Stimulated activated CD4-positive, alpha-beta T cell treated with anti-CD3 and anti-CD28 coated beads, Interleukin-1b, Interleukin-23, amount 100 ng/mL, for 1 hour (primary cell): ENCODE results near the gene TACC3.

Experiments
- DNase-seq, 2 donors: peaks; one replicate each; pipeline ENCODE4 v3.0.0-alpha.2; 2020; ENCODE audit warnings: low read depth in 2 of 2

TACC3 gene

DNA sequence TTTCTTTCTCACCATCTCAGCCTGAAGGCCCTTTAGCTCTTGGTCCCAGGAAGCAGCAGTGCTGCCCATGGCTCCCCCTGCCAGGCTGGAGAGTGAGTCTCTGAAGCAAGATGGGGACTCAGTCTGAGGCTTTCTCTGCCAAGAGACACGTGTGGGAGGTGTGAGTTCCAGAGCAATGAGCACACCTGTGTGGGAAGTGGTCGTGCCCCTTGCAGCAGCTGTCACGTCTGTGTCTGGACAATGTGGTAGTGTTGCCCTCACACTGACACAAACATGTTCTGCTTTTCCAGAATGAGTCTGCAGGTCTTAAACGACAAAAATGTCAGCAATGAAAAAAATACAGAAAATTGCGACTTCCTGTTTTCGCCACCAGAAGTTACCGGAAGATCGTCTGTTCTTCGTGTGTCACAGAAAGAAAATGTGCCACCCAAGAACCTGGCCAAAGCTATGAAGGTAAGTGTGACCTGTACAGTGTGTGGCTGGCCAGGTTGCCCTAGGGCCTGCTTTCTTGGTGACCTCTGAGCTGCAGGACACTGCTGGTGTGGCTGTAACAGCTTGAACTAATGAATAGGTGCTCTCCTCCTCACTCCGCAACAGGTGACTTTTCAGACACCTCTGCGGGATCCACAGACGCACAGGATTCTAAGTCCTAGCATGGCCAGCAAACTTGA is 1.9 kb downstream of the TACC3 start:
- DNase-seq, result no peak

DNA sequence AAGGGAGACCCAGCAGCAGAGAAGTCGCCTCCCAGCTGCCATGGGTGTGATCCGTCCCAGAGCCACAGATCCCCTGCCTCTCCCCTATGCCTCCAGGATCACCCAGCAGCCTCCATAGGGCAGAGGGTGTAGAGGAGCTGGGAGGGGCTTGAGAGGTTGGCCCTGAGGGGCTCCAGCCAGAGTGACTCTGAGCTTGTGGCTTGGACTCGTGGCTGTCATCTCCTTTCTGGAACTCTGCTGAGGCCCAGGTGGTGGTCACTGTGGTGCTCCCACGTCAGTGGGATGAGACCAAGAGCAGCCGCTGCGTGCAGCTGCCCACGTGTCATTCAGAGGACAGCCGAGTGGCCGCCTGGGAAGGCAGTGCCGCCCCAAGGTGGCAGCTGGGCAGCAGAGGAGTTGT is 4.2 kb downstream of the TACC3 start:
- DNase-seq, result no peak

DNA sequence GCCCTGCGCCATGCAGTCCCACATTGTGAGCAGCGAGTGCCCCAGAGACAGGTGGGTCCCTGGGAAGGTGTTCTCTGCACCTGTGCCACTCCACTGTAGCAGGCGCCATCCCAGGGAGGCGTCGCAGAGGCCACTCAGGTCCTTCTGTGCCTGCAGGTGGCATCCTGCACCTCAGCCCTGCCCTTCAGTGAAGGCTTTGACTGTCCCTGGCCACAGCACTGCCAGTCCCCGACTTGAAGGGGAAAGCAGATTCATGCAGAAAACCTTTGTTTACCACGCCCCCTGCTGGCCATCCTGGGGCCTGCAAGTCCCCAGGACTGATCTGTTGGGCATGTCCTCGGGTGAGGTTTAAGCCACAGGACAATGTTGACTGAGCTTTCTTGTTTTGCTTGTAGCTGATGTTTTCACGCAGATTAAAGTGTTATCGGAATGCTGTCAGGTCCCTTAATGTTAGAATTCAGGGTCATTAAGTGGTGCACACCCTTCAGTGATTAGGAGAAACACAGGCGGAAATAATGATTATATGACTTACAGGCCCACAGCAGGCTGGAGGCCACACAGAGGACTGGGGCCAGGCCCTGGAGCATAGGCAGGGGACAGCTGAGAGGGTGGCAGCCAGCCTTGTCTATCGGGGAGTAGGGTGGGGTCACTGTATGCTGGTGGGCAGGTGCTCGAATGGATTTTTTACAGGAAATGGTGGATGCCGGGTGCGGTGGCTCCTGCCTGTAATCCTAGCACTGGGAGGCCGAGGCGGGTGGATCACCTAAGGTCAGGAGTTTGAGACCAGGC is 5.0 kb downstream of the TACC3 start:
- peak; percentile 79 to 93 for DNase-seq

DNA sequence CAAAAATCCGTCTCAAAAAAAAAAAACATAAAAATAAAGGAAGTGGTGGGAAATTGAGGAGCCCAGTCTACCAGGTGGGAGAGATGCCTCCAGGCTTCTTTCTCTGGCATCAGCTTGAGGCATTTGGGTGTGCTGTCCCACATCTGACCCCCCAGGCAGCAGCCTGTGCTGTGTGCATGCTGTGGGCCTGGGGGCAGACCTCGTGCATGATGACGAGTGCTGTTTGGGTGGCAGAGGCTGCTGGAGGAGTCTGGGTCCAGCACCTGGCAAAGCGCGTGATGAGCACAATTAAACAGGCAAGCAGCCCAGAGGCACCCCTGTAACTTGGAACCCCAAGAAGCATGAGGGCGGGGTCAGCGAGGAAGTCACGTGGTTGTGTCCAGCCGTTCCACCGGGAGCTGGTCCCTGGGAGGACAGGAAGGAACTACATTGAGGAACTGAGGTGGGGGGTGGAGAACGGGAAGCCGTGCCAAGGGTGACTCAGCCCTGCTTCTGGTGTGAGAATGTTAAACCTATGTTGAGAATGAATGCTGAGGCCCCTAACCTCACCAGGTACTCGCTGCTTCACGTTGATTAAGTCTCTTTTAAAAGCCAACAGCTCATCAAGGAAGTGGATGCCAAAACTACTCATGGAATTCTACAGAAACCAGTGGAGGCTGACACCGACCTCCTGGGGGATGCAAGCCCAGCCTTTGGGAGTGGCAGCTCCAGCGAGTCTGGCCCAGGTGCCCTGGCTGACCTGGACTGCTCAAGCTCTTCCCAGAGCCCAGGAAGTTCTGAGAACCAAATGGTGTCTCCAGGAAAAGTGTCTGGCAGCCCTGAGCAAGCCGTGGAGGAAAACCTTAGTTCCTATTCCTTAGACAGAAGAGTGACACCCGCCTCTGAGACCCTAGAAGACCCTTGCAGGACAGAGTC is 6.1 kb downstream of the TACC3 start:
- DNase-seq, result no peak

DNA sequence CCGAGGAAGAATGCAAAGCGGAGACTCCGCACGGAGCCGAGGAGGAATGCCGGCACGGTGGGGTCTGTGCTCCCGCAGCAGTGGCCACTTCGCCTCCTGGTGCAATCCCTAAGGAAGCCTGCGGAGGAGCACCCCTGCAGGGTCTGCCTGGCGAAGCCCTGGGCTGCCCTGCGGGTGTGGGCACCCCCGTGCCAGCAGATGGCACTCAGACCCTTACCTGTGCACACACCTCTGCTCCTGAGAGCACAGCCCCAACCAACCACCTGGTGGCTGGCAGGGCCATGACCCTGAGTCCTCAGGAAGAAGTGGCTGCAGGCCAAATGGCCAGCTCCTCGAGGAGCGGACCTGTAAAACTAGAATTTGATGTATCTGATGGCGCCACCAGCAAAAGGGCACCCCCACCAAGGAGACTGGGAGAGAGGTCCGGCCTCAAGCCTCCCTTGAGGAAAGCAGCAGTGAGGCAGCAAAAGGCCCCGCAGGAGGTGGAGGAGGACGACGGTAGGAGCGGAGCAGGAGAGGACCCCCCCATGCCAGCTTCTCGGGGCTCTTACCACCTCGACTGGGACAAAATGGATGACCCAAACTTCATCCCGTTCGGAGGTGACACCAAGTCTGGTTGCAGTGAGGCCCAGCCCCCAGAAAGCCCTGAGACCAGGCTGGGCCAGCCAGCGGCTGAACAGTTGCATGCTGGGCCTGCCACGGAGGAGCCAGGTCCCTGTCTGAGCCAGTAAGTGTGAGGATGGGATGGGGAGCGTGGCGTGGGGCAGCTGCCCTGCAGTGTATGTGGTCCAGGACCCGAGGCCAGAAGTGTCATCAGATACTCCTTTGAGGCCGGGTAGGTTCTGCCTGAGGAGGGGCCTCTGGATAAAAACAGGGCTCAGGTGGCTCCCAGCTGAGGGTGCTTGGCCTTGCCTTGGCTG is 7.0 kb downstream of the TACC3 start:
- DNase-seq, result no peak

DNA sequence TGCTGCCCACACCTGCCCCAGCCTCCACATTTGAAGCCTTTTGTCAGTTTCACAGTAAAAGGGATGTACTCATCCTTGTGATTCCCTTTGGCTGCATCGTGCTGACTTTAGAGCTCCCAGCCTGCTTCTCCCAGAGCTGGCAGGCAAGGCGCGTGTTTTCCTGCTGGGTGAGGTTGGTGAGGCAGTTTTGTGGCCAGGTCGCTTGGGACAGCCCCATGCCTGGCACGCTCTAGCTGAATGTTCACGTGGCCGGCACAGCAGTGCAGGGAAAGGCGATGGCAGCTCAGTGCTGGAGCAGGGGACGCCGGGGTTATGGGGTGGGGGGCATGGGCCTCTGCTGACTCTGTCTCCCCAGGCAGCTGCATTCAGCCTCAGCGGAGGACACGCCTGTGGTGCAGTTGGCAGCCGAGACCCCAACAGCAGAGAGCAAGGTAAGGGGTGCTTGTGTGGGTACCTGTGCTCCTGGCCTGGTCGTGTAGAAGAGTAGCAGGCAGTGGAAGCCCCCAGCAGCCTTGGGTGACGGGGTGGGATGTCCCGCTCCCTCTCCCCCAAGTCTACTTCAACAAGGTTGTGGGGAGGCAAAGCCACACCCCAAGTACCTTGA is 9.3 kb downstream of the TACC3 start:
- DNase-seq, result no peak

DNA sequence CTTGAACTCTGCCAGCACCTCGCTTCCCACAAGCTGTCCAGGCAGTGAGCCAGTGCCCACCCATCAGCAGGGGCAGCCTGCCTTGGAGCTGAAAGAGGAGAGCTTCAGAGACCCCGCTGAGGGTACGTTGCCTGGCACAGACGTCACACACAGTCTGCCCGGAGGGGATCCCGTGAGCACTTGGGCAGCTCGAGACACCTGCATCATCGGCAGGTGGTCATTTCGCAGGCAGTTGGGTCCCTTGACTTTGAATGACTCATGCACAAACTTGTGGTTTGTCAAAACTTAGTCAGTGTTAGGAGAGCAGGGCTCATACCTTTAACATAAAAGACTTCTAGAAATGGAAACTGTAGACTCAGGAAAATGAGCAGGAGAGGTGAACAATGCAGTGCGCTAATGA is 9.9 kb downstream of the TACC3 start:
- DNase-seq, result no peak

DNA sequence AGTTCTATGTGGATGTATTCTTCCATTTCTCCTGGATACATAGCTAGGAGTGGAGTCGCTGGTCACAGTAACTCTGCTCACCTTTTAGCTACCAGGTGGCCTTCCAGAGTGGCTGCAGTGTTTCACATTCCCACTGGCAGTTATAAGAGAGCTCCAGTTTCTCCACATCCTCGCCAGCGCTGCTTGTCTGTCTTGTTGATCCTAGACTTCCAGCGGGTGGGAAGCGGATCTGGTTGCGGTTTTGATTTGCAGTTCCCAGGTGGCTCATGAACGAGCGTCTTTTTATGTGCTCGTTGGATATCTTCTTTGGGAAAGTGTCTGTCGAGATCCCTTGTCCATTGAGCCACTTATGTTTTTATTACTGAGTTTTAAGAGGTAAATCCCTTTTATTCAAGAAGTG is 11.6 kb downstream of the TACC3 start:
- DNase-seq, result no peak

DNA sequence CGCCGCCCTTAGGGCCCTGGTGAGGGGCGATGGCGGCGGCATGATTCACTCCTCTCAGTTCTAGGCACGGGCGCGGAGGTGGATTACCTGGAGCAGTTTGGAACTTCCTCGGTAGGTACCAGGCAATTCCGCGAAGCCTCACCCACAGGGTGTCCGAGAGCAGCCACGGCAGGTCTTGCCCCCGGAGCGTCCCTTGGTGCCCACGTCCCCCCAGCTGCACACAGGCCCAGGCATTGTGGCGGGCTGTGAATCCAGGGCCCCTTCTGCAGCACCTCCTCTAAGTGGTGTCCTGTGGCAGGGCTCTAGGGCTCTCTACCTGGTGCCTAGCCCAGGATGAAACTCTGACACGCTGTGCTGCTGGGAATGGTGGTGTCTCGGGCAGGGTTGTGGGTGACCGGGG is 13.9 kb downstream of the TACC3 start:
- DNase-seq, result no peak

DNA sequence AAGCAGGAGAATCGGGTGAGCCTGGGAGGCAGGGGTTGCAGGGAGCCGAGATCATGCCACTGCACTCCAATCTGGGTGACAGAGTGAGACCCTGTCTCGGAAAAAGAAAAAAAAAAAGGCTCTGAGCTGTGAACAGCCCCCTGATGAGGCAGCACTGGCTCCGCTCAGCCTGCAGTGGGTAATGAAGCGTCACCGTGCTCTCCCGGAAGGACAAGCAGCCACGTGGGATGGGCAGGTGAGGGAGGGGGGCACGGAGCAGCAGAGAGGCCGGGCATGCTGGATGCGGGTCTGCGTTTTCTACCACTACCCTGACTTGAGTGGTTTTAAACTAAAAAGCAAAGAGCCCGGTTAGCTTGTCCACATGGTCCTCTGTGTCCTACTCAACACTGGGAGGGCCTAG is 15.5 kb downstream of the TACC3 start:
- DNase-seq, result no peak

DNA sequence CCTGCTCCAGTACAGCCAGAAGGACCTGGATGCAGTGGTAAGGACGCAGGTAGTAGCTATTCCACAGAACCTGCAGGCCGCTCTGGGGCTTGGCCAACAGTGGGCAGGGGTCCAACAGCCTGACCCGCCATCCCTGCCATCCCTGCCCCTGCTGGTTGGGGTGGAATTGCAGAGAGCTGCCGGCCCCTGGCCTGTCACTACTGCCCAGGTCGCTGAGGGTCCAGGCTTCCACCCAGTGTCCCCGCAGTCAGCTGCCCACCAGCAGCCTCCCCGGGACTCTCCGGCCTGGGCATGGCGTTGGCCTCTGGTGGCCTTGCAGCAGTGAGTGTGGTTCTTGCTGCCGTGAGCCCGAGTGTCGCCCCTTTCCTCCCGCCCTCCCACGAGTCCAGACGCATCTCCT is 16.3 kb downstream of the TACC3 start:
- DNase-seq, result no peak

DNA sequence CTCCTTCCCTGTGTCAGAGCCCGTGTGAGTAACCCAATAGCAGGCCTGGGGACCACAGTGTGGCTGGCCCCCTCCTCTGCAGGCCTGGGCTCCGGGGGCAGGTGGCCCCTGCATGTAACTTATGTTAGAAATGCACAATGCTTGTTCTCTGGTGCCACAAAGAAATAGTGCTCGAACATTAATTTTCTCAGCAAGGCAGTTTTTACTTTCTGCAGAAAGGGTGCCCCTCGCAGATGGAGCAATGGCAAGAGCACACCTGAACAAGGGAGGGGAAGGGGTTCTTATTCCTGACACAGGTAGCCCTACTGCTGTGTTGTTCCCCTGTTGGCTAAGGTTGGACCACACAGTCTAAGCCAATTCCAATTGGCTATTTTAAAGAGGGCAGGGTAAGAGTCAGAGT is 17.1 kb downstream of the TACC3 start:
- no peak for DNase-seq

DNA sequence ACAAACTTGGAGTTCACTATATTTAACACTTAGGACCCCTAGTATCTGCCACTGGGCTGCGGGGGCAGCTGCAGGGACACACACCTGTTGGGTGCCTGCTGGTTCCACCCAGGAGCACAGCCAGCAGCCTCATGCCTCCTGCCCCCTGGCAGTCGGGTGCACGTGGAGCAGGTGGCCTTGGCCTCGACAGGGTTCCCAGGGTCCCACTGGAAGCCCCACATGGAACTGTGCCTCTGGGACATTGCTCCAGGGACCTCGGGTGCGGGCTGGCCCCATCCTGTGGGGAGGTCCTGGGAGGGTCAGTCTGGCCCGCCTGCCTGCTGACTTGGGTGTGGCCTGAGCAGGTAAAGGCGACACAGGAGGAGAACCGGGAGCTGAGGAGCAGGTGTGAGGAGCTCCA is 18.0 kb downstream of the TACC3 start:
- DNase-seq, result no peak

DNA sequence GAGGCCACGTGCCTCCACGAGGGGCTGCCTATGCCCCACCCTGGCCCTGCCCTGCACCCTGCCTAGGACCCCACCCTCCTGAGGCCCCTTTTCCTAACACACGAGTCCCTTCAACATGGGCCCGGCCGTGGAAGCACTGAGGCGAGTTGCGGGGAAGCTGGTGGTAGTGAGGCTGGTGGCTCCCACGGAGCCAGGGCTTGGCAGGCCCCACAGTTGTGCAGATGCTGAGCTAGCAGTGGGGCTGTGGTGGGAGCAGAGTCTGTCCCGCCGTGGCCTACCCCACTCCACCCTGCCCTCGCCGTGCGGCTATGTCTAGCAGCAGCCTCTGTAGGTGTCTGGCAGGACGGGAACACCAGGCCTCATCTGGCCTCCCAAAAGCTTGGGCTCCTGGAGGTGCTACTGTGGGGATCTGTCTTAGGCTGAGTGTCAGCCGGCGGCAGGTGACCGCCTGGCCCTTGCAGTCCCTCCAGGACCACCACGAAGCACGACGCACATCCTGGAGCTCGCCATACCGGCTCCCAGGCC is 18.8 kb downstream of the TACC3 start:
- no peak for DNase-seq

DNA sequence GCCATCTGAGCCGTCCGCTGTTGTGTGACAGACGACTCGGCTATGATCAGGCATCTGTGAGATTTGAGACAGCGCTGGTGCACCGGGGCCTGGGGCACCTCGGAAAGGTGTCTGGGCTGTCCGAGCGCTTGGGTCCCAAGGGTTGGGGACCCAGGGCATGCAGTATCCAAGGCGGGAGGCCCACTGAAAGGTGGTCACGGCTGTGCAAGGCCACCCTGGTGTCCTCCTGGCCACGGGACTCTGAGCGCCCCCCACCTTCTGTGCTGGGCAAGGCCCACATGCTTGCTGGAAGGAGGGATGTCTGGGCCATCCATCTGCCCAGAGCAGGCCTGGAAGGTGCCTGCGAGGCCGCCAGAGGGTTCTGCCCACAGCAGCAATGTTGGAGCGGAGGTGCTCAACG is 19.9 kb downstream of the TACC3 start:
- no peak for DNase-seq

DNA sequence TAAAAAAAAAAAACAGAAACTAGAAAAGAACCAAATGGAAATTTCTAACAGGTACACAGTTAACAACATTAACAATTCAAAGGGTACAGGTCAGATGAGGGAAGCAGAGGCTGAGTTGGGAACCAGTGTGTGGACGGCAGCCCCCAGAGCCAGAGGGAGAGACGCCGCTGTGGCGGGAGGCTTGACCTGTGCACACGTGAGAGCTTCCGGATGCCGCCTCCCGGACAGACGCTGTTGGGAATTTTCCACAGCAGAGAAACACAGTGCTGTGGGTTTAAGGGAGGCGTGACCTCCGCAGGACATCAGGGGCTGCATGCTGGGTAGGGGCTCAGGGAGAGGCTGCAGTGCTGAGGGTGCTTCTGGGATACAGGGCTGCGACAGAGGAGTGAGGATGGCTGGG is 22.2 kb downstream of the TACC3 start:
- DNase-seq, result no peak

DNA sequence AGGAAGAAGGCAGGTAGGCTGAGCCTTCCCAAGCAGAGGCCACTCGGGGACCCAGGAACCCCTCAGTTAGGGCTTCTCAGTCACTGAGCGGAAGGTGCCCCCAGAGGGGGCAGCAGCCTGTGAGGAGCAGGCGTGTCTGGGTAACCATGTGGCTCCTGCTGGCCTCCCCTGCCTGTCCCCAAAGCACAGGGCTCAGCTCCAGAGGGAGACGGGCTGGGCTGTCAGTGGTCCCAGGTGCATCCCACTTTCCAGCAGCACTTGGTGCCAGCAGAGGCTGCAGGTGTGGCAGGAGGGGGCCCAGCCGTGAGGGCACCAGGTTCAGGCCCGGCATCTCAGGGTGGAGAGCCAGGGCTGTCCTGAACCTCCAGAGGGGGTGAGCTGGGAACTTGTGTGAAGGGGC is 22.7 kb downstream of the TACC3 start:
- no peak for DNase-seq

DNA sequence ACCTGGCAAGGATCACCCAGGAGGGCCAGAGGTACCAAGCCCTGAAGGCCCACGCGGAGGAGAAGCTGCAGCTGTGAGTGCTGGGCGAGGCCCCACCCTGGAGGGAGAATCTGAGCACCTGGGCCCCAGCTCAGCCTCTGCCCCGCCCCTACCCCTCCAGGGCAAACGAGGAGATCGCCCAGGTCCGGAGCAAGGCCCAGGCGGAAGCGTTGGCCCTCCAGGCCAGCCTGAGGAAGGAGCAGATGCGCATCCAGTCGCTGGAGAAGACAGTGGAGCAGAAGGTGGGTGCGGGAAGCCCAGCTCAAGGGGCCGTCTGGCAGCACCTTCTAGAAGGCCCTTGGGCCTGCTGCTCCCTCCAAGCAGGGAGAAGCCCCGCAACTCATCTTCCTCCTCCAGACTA is 23.2 kb downstream of the TACC3 start:
- DNase-seq, result no peak

DNA sequence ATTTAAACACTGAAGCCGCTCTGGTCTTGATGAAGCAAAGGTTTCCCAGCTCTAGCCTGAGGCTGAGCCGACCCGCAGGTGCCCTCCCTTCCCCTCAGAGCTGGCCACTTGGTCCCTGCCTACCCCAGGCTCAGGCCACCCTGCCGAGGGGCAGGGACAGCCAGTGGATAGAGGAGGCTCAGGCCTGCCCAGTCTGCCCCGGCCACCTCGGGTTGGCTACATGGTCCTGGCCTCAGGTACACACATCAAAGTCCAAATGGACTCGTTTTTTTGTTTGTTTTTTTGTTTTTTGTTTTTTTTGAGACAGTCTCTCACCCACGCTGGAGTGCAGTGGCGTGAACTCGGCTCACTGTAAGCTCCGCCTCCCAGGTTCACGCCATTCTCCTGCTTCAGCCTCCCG is 23.8 kb downstream of the TACC3 start:
- no peak for DNase-seq

DNA sequence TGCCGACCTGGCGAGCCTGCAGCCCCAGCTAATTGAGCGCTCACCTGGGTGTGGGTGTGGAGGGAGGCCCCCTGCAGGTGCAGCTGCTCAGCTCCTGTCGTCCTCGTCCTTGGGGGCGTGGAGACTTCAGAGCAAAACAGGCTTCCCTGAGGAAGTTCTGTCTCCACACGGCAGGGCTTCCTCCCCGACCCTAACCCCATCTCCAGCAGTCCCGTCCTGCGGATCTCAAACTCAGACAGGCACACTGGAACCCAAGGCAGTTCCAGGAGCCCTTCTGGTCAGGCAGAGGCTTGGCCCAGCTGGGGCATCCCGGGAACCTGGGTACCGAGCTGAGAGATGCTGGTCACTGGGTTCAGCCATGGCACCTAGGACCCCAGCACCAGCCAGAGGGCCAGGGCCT is 24.4 kb downstream of the TACC3 start:
- DNase-seq, result no peak

DNA sequence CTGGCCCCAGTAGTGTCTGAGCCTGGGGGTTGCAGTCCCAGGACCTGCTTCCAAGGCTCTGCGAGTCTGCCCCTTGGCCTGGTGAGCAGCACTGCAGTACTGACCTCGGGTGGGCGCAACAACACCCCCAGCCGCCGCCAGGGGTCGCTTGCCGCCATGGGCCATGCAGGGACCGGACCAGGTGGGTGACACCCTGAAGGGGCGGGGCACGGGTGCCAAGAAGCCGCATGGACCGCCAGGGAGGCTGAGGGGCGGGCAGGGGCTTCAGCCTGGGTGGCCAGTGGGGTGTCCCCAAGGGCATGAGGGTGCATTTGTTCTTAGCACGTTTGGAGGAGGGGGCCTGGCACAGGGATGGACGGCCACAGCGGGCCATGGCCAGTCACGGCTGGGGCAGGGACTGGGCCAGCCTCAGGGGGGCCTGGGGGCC is 25.0 kb downstream of the TACC3 start:
- DNase-seq, result peak; percentile 46 to 78
